ENCODE data around the gene FHL2.

DNA sequence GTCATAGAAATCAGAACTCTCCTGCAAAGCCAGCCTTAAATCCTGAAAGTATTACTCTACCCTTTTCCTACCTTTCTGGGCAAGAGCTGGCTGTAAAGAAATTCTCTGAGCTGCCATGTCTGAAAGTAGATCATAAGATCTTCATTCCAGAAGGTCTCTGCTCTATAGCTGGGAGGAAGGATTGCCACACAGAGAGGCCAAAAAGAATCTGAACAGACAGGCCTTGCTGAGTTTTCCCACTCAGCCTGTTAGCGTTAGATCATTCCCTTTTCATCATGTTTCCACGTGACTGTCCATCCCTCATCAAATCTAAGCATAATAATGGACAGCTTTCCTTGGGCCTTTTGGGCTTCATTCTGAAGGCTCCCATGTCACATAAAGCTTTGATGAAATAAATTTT lies 43.2 kb upstream of the FHL2 start:
- TF ChIP-seq ZNF274 (IDR thresholded peaks at IDR 0.05; ENCODE audit: low read depth, low read length) (no peak), YY1 (IDR thresholded peaks at IDR 0.05; ENCODE audit: insufficient read depth, insufficient read length) (no peak)

All from NT2/D1 (cell line).